Panc1 (cell line): ENCODE measurements around the gene SLC1A2.

Experiments
- POLR2AphosphoS5 ChIP-seq: IDR thresholded peaks from 2 replicates; pipeline ENCODE4 v1.6.1; 2012; ENCODE audit warnings: mild to moderate bottlenecking, low read depth, low read length, moderate library complexity
- SIN3A ChIP-seq: IDR thresholded peaks from 2 replicates; pipeline ENCODE4 v1.6.1; 2012; ENCODE audit warnings: low read depth, mild to moderate bottlenecking, low read length, moderate library complexity, borderline replicate concordance; ENCODE audit not compliant: insufficient read depth
- TF ChIP-seq, protein P1 (sequence below): fragments of 450-650 bp; IDR thresholded peaks from 2 replicates; pipeline ENCODE4 v1.5.1; 2017; ENCODE audit warnings: mild to moderate bottlenecking
- TF ChIP-seq, protein P2 (sequence below), 2 experiments: IDR thresholded peaks; 2 replicates each; pipeline ENCODE4 v1.6.1; 2011 to 2012; ENCODE audit warnings: low read depth in 2 of 2, control low read depth in 1 of 2, low read length in 1 of 2, mild to moderate bottlenecking in 1 of 2, moderate library complexity in 1 of 2; ENCODE audit not compliant: insufficient read depth in 1 of 2

DNA sequence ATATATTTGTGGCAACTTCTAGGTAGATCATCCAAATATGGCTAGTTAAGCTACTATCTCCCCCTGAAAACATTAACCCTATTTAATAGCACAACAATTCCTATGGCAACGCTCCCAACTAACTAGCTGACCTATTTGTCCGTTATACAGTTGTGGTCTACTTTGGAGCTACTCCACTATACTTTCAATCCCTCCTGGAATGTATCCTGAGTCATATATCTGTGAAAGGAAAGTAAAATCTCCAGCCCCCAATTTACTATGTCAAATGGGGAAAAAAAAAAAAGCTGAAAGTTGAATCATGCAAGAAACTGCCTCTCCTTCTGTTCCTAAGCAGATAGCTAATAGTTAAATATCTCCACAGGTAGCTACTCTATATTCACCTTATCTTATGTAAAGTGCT is 151.9 kb downstream of the SLC1A2 start:
- TF ChIP-seq, protein P1, sequence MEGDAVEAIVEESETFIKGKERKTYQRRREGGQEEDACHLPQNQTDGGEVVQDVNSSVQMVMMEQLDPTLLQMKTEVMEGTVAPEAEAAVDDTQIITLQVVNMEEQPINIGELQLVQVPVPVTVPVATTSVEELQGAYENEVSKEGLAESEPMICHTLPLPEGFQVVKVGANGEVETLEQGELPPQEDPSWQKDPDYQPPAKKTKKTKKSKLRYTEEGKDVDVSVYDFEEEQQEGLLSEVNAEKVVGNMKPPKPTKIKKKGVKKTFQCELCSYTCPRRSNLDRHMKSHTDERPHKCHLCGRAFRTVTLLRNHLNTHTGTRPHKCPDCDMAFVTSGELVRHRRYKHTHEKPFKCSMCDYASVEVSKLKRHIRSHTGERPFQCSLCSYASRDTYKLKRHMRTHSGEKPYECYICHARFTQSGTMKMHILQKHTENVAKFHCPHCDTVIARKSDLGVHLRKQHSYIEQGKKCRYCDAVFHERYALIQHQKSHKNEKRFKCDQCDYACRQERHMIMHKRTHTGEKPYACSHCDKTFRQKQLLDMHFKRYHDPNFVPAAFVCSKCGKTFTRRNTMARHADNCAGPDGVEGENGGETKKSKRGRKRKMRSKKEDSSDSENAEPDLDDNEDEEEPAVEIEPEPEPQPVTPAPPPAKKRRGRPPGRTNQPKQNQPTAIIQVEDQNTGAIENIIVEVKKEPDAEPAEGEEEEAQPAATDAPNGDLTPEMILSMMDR = no peak
- TF ChIP-seq POLR2AphosphoS5 (no peak), SIN3A (no peak)
- TF ChIP-seq, protein P2, sequence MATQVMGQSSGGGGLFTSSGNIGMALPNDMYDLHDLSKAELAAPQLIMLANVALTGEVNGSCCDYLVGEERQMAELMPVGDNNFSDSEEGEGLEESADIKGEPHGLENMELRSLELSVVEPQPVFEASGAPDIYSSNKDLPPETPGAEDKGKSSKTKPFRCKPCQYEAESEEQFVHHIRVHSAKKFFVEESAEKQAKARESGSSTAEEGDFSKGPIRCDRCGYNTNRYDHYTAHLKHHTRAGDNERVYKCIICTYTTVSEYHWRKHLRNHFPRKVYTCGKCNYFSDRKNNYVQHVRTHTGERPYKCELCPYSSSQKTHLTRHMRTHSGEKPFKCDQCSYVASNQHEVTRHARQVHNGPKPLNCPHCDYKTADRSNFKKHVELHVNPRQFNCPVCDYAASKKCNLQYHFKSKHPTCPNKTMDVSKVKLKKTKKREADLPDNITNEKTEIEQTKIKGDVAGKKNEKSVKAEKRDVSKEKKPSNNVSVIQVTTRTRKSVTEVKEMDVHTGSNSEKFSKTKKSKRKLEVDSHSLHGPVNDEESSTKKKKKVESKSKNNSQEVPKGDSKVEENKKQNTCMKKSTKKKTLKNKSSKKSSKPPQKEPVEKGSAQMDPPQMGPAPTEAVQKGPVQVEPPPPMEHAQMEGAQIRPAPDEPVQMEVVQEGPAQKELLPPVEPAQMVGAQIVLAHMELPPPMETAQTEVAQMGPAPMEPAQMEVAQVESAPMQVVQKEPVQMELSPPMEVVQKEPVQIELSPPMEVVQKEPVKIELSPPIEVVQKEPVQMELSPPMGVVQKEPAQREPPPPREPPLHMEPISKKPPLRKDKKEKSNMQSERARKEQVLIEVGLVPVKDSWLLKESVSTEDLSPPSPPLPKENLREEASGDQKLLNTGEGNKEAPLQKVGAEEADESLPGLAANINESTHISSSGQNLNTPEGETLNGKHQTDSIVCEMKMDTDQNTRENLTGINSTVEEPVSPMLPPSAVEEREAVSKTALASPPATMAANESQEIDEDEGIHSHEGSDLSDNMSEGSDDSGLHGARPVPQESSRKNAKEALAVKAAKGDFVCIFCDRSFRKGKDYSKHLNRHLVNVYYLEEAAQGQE (IDR thresholded peaks at IDR 0.05; ENCODE audit: insufficient read depth in 1 of 2, low read depth in 2 of 2, low read length in 1 of 2) = no peak
